ENCODE measurements around the gene MYH11.
"Not testable (repeated sequence)": the region's sequence is repeated elsewhere in the genome, so short reads cannot be mapped to it uniquely, and the experiment has no call there.

Gene MYH11

DNA sequence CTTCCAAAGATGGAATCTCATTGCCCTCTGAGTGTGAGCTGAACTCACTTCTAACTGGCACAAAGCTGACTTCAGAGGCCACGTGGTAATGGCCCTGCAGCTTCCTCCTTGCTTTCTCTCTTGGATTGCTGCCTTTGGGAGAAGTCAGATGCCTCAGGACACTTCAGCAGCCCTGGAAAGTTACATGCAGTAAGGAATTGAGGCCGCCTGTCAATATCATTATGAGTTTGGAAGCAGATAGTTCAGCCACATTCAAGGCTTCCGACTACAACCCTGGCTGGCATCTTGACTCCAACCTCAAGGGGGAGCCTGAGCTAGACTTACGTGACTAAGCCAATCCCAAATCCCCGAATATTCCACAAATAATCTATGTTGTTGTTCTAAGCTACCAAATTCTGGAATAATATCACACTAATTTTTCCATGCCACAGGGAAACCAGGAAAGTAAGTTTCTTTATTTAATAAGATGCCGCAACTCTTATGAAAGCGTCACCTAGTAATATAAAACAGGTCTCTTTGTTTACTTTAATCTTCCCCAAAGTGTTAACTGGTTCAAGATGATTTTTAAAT lies 18.0 kb upstream of the MYH11 start:
- no peak for DNase-seq

DNA sequence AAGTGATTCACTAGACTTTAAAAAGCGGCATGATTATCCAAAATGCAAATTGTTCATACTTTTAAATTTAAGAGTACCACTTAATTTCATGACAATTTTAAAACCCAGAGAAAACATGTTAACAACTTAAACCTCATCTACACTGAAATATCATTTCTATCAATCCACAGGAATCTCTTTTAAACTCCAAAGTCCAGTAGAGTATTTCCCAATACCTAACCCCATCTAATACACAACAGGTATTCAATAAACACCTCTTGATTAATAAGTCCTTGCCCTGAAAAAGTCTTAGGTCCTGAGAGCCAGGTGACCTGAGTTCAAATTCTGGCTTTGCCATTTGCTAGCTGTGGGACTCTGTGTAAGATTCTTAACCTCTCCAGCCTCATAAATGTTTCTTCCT lies 16.9 kb upstream of the MYH11 start:
- DNase-seq = no peak

GRCh38 chr16:15873301-15873700 lies 16.5 kb upstream of the MYH11 start:
- no peak for DNase-seq

DNA sequence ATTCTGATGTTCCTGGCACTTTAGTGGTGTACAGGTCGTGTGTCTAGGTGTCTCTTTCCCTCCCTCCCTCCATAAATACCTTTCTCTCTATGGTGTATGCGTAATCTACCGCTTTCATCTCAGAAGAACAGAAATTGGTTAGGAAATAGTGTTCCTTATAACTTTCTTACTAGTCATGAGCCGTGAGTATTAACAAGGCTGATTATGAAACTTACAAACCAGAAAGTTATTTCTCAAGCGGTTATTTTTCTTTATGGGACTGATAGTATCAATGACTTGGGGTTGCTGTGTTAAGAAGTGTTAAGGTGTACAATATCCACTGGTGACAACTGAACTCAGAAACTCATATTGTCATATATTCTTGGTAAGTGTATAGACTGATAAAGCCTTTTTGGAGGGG lies 13.2 kb upstream of the MYH11 start:
- DNase-seq = no peak

DNA sequence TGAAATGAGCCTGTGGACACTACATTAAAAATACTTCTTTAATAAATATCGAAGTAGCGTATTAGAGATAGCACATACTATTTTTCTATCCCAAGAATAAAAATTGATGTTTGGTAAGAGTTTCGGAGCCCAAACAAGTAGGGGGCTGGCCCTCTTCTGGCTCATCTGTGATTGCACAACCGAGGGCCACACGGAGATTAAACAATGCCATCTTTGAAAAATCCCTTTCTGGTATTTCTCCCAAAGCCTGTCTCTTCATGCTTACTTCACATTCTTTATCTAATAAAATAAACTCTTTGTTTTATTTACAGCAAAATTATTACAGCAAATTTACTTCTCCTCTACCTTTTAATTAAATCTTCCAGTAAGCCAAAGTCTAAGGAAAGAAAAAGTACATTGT lies 9.6 kb upstream of the MYH11 start:
- no peak for DNase-seq

GRCh38 chr16:15865742-15866141 lies 8.9 kb upstream of the MYH11 start:
- no peak for DNase-seq

DNA sequence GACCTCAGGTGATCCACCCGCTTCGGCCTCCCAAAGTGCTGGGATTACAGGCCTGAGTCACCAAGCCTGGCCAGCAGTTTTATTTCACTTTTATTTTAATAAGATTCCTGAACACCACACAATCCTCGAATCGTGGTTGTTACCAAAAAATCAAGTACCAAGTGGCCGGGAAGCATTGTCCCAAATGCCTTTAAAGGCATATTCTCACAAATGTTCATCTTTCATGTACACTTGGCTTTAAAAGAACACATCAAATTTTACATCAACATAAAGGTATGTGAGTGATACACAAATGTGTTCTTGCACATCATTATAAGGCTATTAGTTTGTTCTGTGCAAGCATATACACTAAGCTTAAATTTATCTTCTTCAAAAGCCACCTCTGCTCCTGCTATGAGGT lies 8.1 kb upstream of the MYH11 start:
- no peak for DNase-seq

DNA sequence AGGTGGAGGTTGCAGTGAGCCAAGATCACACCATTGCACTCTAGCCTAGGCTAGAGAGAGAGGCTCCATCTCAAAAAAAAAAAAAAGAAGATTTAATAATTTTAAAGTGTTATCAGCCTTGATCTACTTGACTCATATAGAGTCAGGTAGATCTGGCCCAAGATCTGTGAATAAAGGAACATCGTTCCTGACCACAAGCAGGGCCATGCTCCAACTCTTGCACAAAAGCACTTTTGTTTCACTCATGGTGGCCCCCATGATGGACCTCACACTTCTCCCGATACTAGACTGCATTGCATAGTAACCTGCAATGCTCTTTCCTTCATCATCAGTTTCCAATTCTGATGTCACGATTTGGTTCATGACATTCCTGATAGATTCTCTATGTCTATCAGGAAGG lies 5.2 kb upstream of the MYH11 start:
- no peak for DNase-seq

DNA sequence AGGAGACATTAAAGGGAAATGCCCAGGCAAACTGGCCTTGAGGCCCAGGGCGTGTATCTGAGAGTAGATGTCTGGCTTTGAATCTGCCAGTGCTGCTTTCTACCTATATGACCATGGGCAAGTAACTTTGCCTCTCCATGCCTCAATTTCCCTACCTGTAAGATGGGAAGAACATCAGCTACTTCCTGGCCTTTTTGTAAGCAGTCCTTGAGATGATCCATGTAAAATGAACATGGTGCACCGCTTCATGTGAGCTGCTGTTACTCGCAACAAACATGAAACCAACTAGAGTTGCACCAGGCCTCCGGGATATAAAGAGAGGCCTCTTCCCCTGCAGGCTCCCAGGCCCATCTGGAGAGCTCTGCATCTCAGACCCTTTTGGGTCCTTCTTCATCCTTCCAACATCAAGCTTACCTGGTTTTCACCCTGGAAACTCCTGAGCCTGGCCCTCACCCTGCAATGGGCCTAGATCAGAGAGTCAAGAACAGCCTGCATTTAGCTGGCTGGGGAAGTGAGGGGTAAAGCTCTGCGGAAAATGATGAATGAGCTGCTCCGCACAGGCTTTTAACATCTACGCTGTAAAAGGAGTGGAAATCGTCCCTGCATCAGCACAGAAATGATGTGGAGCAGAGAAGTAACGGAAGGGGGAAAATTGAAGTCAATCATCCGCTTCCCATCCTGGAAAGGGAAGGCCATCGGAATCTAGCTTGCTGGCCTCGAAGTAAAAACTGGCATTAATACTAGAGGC lies 2.3 kb upstream of the MYH11 start:
- no peak for DNase-seq

DNA sequence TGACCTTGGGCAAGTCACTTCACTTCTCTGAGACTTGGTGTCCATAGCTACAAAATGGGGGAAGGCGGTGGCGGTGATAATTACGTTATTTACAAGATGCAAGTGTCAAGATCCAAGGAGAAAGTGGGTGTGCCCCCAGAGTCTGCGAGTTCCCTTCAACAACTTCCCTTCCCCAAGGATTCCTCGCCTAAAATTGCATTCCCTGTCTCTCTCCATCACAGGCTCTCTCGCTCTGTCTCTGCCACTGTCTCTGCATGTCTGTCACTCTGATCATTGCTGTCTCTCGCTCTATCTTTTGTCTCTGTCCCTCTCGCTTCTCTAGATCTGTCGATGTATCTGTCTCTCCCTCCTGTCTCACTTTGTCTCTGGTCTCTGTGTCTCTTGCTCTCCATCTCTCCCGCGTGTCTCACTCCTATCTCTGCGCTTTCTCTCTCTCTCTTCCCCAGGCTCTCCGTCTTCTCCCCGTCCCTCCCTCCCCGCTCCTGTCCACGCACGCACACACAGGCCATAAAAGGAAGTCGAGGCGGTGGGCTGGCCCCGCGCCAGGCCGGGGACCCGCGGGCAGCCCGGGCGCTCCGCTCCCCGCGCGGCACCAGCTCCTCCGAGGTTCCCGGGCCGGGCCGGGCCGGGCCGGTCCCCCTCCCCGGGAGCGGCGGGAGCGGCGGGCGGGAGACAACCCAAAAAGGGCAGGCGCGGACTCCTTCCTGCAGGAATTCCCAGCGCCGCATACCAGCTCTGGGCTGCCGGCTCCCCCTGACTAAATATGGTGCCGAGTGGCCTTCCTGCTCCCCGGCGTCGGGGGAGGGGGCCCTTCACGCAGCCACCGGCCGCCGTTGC lies 1.1 kb upstream of the MYH11 start:
- no peak for DNase-seq

- no peak for DNase-seq
Observed at GRCh38 chr16:15856182-15856581, 646 bp downstream of the MYH11 start.

GRCh38 chr16:15855704-15856003 lies 1.2 kb downstream of the MYH11 start:
- no peak for DNase-seq

- no peak for DNase-seq
Observed at GRCh38 chr16:15854906-15855703, 1.7 kb downstream of the MYH11 start.

GRCh38 chr16:15854061-15854460 lies 2.8 kb downstream of the MYH11 start:
- DNase-seq = no peak

DNA sequence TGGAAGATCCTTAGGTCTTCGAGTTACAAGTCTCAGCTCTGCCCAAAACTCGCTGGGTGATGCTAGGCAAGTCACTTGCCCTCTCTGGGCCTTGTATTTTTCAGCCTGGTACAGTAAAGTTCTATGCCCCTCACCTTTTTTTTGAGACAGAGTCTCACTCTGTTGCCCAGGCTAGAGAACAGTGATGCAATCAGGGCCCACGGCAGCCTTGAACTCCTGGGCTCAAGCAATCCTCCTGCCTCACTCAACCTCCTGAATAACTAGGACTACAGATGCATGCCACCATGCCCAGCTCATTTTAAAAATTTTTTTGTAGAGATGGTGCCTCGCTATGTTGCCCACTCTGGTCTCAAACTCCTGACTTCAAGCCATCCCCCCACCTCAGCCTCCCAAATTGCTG lies 3.8 kb downstream of the MYH11 start:
- no peak for DNase-seq

- DNase-seq = not testable (repeated sequence)
Observed at GRCh38 chr16:15850555-15850954, 6.3 kb downstream of the MYH11 start.

- DNase-seq = no peak
Observed at GRCh38 chr16:15849209-15849981, 7.4 kb downstream of the MYH11 start.

DNA sequence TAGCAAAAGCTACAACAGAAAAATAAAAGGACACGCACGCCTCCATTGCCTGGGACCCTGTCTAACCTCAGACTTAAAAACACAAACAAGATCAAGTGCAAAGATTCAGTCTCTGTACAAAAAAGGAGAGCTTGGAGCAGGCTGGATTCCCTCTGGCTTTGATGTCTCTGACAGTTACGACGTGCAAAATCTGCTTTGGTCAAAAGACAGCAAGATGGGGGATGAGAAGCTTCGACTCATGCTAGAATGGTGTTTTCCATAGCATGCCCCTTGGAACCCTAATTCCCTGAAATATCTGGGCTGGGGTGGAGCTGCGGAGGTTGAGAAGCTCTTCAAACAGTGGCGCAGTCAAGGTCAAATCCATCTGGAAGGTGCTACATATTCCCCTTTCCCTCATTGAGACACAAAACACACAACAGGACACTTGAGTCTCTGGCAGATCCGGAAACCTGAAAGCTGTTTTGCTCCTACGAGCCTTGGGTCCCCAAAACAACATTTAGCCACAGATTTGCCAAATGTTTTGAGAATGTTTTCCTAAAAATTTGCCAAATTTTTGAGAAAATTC lies 9.1 kb downstream of the MYH11 start:
- DNase-seq = no peak

GRCh38 chr16:15846510-15846909 lies 10.3 kb downstream of the MYH11 start:
- no peak for DNase-seq

- no peak for DNase-seq
Observed at GRCh38 chr16:15843635-15844279, 13.1 kb downstream of the MYH11 start.

- not testable (repeated sequence) for DNase-seq
Observed at GRCh38 chr16:15839204-15839603, 17.6 kb downstream of the MYH11 start.

DNA sequence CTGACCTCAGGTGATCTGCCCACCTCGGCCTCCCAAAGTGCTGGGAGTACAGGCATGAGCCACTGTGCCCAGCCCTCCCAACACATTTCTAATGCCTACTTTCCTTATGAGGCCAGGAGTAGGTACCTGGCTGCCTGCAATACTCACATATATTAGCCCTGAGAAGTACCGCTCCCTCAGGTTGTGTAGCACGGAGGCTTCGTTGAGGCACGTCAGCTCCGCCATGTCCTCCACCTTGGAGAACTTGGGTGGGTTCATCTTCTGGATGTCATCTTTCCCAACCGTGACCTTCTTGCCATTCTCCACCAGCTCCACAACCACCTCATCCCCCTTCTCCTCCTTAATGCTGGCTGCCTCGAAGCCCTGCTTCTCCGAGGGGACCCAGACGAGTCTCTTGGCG lies 19.1 kb downstream of the MYH11 start:
- no peak for DNase-seq
